ENCODE results near the gene MAPT.
"Not testable (repeated sequence)": the region's sequence is repeated elsewhere in the genome, so short reads cannot be mapped to it uniquely, and the experiment has no call there.

MAPT gene

GRCh38 chr17:45997166-45997565 lies 102.8 kb downstream of the MAPT start:
- no peak for DNase-seq

- DNase-seq, result no peak
Observed at GRCh38 chr17:45997624-45998023, 103.3 kb downstream of the MAPT start.

GRCh38 chr17:45998987-45999899 lies 104.9 kb downstream of the MAPT start, which contains the start of gene STH:
Gene STH (plus strand): TSS chr17:45999250. CDS start chr17:45999280, 30 bp downstream.
- no peak for DNase-seq

- DNase-seq, result no peak
Observed at GRCh38 chr17:45999900-46000290, 105.5 kb downstream of the MAPT start.

GRCh38 chr17:46000292-46000691 lies 105.9 kb downstream of the MAPT start:
- no peak for DNase-seq

- DNase-seq, result no peak
Observed at GRCh38 chr17:46000757-46001156, 106.4 kb downstream of the MAPT start.

- DNase-seq, result no peak
Observed at GRCh38 chr17:46001390-46002310, 107.3 kb downstream of the MAPT start.

- peak; percentile 36 for DNase-seq
Observed at GRCh38 chr17:46002311-46002972, 108.1 kb downstream of the MAPT start.

GRCh38 chr17:46002973-46003316 lies 108.6 kb downstream of the MAPT start:
- DNase-seq, result no peak

GRCh38 chr17:46003907-46004748 lies 109.8 kb downstream of the MAPT start:
- DNase-seq, result no peak

GRCh38 chr17:46006082-46006481 lies 111.7 kb downstream of the MAPT start:
- DNase-seq, result not testable (repeated sequence)

GRCh38 chr17:46007461-46007965 lies 113.2 kb downstream of the MAPT start:
- no peak for DNase-seq

- DNase-seq, result no peak
Observed at GRCh38 chr17:46008591-46008990, 114.2 kb downstream of the MAPT start.

- no peak for DNase-seq
Observed at GRCh38 chr17:46009681-46010596, 115.6 kb downstream of the MAPT start.

GRCh38 chr17:46010597-46011186 lies 116.3 kb downstream of the MAPT start:
- DNase-seq, result no peak

- no peak for DNase-seq
Observed at GRCh38 chr17:46011711-46012505, 117.6 kb downstream of the MAPT start.

- DNase-seq, result no peak
Observed at GRCh38 chr17:46012506-46013079, 118.2 kb downstream of the MAPT start.

- no peak for DNase-seq
Observed at GRCh38 chr17:46013127-46013501, 118.8 kb downstream of the MAPT start.

- DNase-seq, result no peak
Observed at GRCh38 chr17:46013502-46014165, 119.3 kb downstream of the MAPT start.
